Tibial artery (tissue), 4 donors: ENCODE results near the gene MTCH1.
"Not testable (repeated sequence)": the region's sequence is repeated elsewhere in the genome, so short reads cannot be mapped to it uniquely, and the experiment has no call there.

ENCODE experiments used
- DNase-seq, 2 donors: peaks; one replicate each; pipeline ENCODE4 v3.0.0-alpha.2; 2019
- H3K27ac ChIP-seq, 2 donors: fragments of 200-600 bp; sonication (generic) in 1 of 2; 1 replicate in 1 of 2; 2 replicates in 1 of 2; pipeline ENCODE4 v1.5.1; 2018 to 2019; ENCODE audit warnings: mild to moderate bottlenecking in 1 of 2
- H3K27me3 ChIP-seq, 2 donors: fragments of 200-600 bp; sonication (generic) in 1 of 2; one replicate each; pipeline versions ENCODE4 v1.5.1 to v1.6.0; 2016 to 2019
- H3K36me3 ChIP-seq, 3 donors: fragments of 200-600 bp; sonication (generic) in 2 of 3; one replicate each; pipeline ENCODE4 v1.5.1; 2016 to 2019; ENCODE audit warnings: mild to moderate bottlenecking in 2 of 3
- H3K4me1 ChIP-seq, 4 donors: fragments of 200-600 bp; sonication (generic) in 2 of 4; 1 replicate in 3 of 4; 2 replicates in 1 of 4; pipeline ENCODE4 v1.5.1; 2016 to 2019
- H3K4me3 ChIP-seq, 2 donors: fragments of 200-600 bp; sonication (generic) in 1 of 2; 1 replicate in 1 of 2; 2 replicates in 1 of 2; pipeline ENCODE4 v1.5.1; 2018 to 2019; ENCODE audit warnings: mild to moderate bottlenecking in 2 of 2
- H3K9me3 ChIP-seq, 3 donors: fragments of 200-600 bp; sonication (generic) in 1 of 3; one replicate each; pipeline ENCODE4 v1.5.1; 2016 to 2019
- intact Hi-C: fragments of 100-400 bp; cut with DNase I; formaldehyde crosslinking; loops from one replicate; pipeline ENCODE4 v1.15.0; 2023; ENCODE audit warnings: low total_unique reads
- TF ChIP-seq, protein P1 (sequence below), 2 experiments: fragments of 200-600 bp in 1 of 2; fragments of 450-650 bp in 1 of 2; IDR thresholded peaks; one replicate each; pipeline ENCODE4 v1.5.1; 2017 to 2019; ENCODE audit warnings: antibody characterized with exemption in 2 of 2, mild to moderate bottlenecking in 1 of 2, moderate library complexity in 1 of 2

The MTCH1 gene

GRCh38 chr6:37004044-37004980 lies 18.3 kb upstream of the MTCH1 start:
- intact Hi-C loops, result no loop called here
- Histone ChIP-seq H3K36me3 (no peaks in the 10 kb centered on the region), H3K4me1 (no peaks in the 10 kb centered on the region), H3K9me3 (no peaks in the 10 kb centered on the region), H3K27ac (no peak overlapping the region), H3K4me3 (no peak overlapping the region), H3K27me3 (no peaks in the 10 kb centered on the region)
- TF ChIP-seq, protein P1, sequence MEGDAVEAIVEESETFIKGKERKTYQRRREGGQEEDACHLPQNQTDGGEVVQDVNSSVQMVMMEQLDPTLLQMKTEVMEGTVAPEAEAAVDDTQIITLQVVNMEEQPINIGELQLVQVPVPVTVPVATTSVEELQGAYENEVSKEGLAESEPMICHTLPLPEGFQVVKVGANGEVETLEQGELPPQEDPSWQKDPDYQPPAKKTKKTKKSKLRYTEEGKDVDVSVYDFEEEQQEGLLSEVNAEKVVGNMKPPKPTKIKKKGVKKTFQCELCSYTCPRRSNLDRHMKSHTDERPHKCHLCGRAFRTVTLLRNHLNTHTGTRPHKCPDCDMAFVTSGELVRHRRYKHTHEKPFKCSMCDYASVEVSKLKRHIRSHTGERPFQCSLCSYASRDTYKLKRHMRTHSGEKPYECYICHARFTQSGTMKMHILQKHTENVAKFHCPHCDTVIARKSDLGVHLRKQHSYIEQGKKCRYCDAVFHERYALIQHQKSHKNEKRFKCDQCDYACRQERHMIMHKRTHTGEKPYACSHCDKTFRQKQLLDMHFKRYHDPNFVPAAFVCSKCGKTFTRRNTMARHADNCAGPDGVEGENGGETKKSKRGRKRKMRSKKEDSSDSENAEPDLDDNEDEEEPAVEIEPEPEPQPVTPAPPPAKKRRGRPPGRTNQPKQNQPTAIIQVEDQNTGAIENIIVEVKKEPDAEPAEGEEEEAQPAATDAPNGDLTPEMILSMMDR (IDR thresholded peaks at IDR 0.05), result no peak
- DNase-seq, result no peak

- no peak overlapping the region for H3K27ac ChIP-seq
- no peaks in the 10 kb centered on the region for H3K9me3 ChIP-seq
- intact Hi-C loops, result no loop called here
- no peaks in the 10 kb centered on the region for H3K36me3 ChIP-seq
- no peaks in the 10 kb centered on the region for H3K4me1 ChIP-seq
- H3K27me3 ChIP-seq, result peaks cover 0 to 2% of the 10 kb centered on the region in 2 donors
- TF ChIP-seq, protein P1 (IDR thresholded peaks at IDR 0.05), result no peak
- no peak for DNase-seq
- H3K4me3 ChIP-seq, result no peak overlapping the region
These were observed 13.7 kb upstream of the MTCH1 start for GRCh38 chr6:36999751-37000125.

DNA sequence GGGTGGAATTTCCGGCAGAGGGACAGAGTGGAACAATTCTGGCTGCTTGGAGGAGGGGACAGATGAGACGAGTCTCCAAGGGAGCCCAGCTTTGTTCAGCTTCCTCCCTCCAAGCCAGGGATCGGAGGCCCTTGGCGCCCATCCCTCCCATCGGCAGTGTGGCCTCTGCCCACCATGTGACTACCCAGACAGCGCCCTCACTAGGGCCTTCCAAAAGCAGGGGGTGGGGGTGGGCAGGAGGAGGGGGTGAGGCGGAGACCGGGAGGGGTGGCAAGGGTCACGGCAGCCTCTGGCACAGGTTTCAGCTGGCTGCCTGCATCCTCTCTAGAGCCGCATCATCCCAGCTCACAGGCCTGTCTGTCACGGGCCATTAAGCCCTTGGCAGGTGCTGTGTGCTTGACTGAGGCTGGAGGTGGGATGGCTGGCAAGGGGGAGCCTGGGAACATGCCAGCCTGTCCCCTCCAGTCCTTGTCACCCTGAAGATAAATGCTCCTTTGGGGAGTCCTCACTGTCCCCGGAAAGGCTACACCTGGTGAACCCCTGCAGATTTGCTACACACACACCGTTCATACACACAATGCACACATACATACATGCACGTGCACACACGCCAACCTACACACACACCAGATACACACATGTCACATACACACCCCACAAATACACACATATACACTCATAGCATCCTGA lies 13.2 kb upstream of the MTCH1 start:
- H3K4me3 ChIP-seq, result no peak overlapping the region
- TF ChIP-seq, protein P1 (IDR thresholded peaks at IDR 0.05), result no peak
- DNase-seq, result no peak
- H3K9me3 ChIP-seq, result no peaks in the 10 kb centered on the region
- no peak overlapping the region for H3K27ac ChIP-seq
- H3K27me3 ChIP-seq, result peaks cover 0 to 2% of the 10 kb centered on the region in 2 donors
- H3K4me1 ChIP-seq, result no peaks in the 10 kb centered on the region
- no peaks in the 10 kb centered on the region for H3K36me3 ChIP-seq
- intact Hi-C loops, result no loop called here

DNA sequence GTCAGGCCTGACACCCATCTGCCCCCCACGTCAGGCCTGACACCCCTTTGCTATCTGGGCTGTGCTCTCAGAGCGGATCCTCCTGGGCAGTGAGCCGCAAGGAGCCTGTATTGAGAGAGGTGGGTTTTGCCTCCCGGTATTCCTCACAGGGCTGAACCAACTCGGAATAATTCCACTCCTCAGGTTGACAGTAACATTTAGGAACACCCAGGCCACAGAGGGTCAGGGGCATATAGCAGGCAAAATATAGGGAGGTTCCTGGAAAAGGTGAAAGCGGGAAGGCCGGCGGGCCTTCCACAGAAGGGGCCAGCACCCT lies 12.7 kb upstream of the MTCH1 start:
- intact Hi-C loops, result no loop called here
- Histone ChIP-seq H3K36me3 (no peaks in the 10 kb centered on the region), H3K9me3 (no peaks in the 10 kb centered on the region), H3K27ac (no peak overlapping the region), H3K4me3 (no peak overlapping the region), H3K27me3 (peaks cover 0 to 2% of the 10 kb centered on the region in 2 donors), H3K4me1 (no peaks in the 10 kb centered on the region)
- DNase-seq, result no peak
- TF ChIP-seq, protein P1 (IDR thresholded peaks at IDR 0.05), result no peak

DNA sequence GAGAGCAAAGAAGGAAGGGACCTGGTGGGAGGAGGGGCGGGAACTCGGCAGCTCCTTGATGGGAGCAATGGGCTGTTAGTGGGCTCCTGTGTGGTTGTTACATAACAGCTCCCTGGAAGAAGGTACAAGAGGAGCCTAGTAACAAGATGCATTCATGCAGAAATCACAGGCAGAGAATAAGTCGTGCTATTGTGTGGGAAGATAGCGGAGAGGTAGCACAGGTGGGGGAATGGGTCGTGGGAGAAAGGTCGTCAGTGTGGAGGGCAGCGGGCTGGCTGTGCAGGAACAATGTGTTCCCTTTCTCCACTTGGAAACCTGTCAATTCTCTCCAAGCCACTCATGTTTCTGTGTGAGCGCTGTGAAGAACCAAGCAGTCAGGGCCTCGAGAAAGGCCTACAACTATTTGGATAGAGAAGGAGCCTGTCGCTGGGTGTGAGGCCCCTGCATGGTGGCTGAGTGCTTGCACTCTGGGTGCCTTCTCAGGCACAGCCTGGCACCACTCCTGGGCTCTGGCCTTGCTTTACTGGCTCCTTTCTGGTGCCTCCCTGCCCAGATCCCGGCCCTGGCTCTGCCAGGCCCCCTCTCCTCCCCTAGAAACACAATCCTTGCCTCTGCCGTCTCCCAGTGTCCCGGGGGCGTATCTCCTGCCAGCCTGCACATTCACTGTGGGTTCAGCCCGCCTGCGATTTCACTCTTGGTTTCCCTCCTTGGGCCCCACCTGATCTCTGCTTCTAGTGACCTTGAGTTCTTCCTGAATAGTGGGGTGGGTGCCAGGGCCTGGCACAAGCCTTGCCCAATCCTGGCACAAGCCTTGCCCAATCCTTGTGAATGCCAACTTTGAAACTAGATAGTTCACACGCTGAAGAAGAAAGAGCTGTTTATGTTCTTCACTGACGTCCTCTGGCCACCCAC lies 12.1 kb upstream of the MTCH1 start:
- DNase-seq, result no peak
- Histone ChIP-seq H3K27ac (peak overlapping the region in 1 of 2 donors; percentile 44), H3K27me3 (peaks cover 0 to 2% of the 10 kb centered on the region in 2 donors), H3K36me3 (no peaks in the 10 kb centered on the region), H3K9me3 (no peaks in the 10 kb centered on the region), H3K4me1 (no peaks in the 10 kb centered on the region), H3K4me3 (no peak overlapping the region)
- TF ChIP-seq, protein P1 (IDR thresholded peaks at IDR 0.05), result no peak
- intact Hi-C loops, result no loop called here

- intact Hi-C loops, H3K27me3 ChIP-seq, H3K36me3 ChIP-seq, H3K4me3 ChIP-seq, H3K27ac ChIP-seq, H3K9me3 ChIP-seq, DNase-seq: not testable (repeated sequence)
- H3K4me1 ChIP-seq, result peaks cover 0 to 13% (median 8%) of the 10 kb centered on the region in 4 donors
These were observed 4.4 kb upstream of the MTCH1 start for GRCh38 chr6:36990401-36990800.
